GM10248 (cell line): ENCODE measurements around the gene AGER.

Source experiments
- CTCF ChIA-PET: fragments of 300-600 bp; sonication (Branson Sonifier 250); formaldehyde crosslinking; extraction: SDS; loops from one replicate; lab custom pipeline; 2021; ENCODE audit warnings: antibody characterized with exemption; lab: Yijun Ruan, JAX
- POLR2A ChIA-PET: fragments of 350-650 bp; sonication (Branson Sonifier 250); formaldehyde crosslinking; extraction: SDS; loops from one replicate; lab custom pipeline; 2020; ENCODE audit warnings: antibody characterized with exemption; lab: Yijun Ruan, JAX
- DNase-seq: peaks from one replicate; pipeline ENCODE4 v3.0.0; 2012; ENCODE audit errors: extremely low spot score
- CTCF ChIP-seq: IDR thresholded peaks from 2 replicates; pipeline ENCODE4 v1.5.1; 2012; ENCODE audit warnings: mild to moderate bottlenecking, low read depth; ENCODE audit errors: extremely low read depth, missing control alignments, control extremely low read depth

AGER gene

GRCh38 chr6:32220021-32220420 lies 36.0 kb upstream of the AGER start:
- ChIA-PET CTCF (no interaction called here), POLR2A (no interaction called here)
- no peak for DNase-seq
- TF ChIP-seq CTCF: no peak

- ChIA-PET CTCF (no interaction called here), POLR2A (interaction anchor here (0.5 kb wide), 1 partner anchor 119 kb away, joined by 3 read pairs; no protein-coding TSS in a partner anchor)
- TF ChIP-seq CTCF: no peak
- DNase-seq: no peak
Measured at GRCh38 chr6:32218167-32218566, 34.1 kb upstream of the AGER start.

GRCh38 chr6:32216998-32217397 lies 32.9 kb upstream of the AGER start:
- no peak for TF ChIP-seq CTCF
- POLR2A ChIA-PET: no interaction called here
- CTCF ChIA-PET: interaction anchor here (0.8 to 1.3 kb wide), 2 partner anchors 28 to 98 kb away, joined by 3 to 4 read pairs; no protein-coding TSS in a partner anchor
- DNase-seq: no peak

- ChIA-PET POLR2A (no interaction called here), CTCF (no interaction called here)
- TF ChIP-seq CTCF: no peak
- DNase-seq: no peak
Measured at GRCh38 chr6:32216285-32216684, 32.2 kb upstream of the AGER start.

GRCh38 chr6:32215617-32216016 lies 31.6 kb upstream of the AGER start:
- ChIA-PET CTCF (interaction anchor here (1.0 to 2.0 kb wide), 2 partner anchors 10 to 97 kb away, joined by 3 to 4 read pairs; no protein-coding TSS in a partner anchor), POLR2A (no interaction called here)
- no peak for TF ChIP-seq CTCF
- DNase-seq: no peak

- ChIA-PET CTCF (interaction anchor here (1.0 to 2.0 kb wide), 2 partner anchors 9 to 13 kb away, joined by 3 to 4 read pairs; no protein-coding TSS in a partner anchor), POLR2A (no interaction called here)
- DNase-seq: no peak
- no peak for TF ChIP-seq CTCF
Measured at GRCh38 chr6:32214126-32214525, 30.1 kb upstream of the AGER start.
